ENCODE results near the gene FSTL4.

DNA sequence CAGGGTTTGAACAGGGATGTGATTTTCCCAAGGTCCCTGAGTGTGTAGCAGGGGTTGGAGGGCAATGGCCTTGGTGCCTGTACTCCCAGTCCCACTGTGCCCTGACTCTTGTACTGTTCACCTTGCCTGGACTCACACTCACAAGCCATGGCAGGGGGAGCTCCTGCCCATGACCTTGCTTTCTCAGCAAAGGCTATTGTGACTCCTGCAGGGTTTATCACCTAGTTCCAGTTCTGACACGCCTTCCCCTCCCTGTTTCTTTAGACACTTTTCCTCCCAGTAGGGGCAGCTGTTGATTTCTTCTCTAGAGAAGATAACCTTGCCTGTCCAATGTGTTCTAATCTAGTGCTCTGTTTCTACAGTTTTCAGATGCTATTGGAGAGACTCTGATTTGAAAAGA is 139.5 kb downstream of the FSTL4 start:
- TF ChIP-seq, protein P1, sequence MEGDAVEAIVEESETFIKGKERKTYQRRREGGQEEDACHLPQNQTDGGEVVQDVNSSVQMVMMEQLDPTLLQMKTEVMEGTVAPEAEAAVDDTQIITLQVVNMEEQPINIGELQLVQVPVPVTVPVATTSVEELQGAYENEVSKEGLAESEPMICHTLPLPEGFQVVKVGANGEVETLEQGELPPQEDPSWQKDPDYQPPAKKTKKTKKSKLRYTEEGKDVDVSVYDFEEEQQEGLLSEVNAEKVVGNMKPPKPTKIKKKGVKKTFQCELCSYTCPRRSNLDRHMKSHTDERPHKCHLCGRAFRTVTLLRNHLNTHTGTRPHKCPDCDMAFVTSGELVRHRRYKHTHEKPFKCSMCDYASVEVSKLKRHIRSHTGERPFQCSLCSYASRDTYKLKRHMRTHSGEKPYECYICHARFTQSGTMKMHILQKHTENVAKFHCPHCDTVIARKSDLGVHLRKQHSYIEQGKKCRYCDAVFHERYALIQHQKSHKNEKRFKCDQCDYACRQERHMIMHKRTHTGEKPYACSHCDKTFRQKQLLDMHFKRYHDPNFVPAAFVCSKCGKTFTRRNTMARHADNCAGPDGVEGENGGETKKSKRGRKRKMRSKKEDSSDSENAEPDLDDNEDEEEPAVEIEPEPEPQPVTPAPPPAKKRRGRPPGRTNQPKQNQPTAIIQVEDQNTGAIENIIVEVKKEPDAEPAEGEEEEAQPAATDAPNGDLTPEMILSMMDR (IDR thresholded peaks at IDR 0.05): no peak
- no peak for TF ChIP-seq ZFX (IDR thresholded peaks at IDR 0.05; ENCODE audit: borderline replicate concordance)
